Effector memory CD8-positive, alpha-beta T cell (primary cell): Measurements from ENCODE around the gene MEAK7.

Experiments used
- ATAC-seq: fragments of 150-1000 bp; cut with Tn5 transposase; replicated peaks from 2 replicates; pipeline ENCODE4 v1.10.0; 2021; ENCODE audit warnings: mild to moderate bottlenecking, moderate library complexity
- DNase-seq, 3 experiments: peaks; one replicate each; pipeline ENCODE4 v3.0.0; 2021
- H3K27ac Mint-ChIP-seq, 2 donors: one replicate each; pipeline ENCODE4 v1.8.0; 2022; ENCODE audit warnings: mild to moderate bottlenecking in 2 of 2, mixed read lengths in 2 of 2, moderate library complexity in 2 of 2
- H3K27me3 Mint-ChIP-seq, 2 donors: one replicate each; pipeline ENCODE4 v1.8.0; 2022; ENCODE audit warnings: mixed read lengths in 2 of 2
- H3K36me3 Mint-ChIP-seq: one replicate; pipeline ENCODE4 v1.8.0; 2022; ENCODE audit warnings: mild to moderate bottlenecking, moderate library complexity, mixed read lengths; ENCODE audit not compliant: insufficient read depth
- H3K4me1 Mint-ChIP-seq, 2 donors: one replicate each; pipeline ENCODE4 v1.8.0; 2022; ENCODE audit warnings: low read depth in 2 of 2, mixed read lengths in 2 of 2
- H3K4me3 Mint-ChIP-seq, 2 donors: one replicate each; pipeline ENCODE4 v1.8.0; 2022; ENCODE audit warnings: mild to moderate bottlenecking in 2 of 2, mixed read lengths in 2 of 2, moderate library complexity in 2 of 2
- H3K9me3 Mint-ChIP-seq, 2 donors: one replicate each; pipeline ENCODE4 v1.8.0; 2022; ENCODE audit warnings: mixed read lengths in 2 of 2

The MEAK7 gene

DNA sequence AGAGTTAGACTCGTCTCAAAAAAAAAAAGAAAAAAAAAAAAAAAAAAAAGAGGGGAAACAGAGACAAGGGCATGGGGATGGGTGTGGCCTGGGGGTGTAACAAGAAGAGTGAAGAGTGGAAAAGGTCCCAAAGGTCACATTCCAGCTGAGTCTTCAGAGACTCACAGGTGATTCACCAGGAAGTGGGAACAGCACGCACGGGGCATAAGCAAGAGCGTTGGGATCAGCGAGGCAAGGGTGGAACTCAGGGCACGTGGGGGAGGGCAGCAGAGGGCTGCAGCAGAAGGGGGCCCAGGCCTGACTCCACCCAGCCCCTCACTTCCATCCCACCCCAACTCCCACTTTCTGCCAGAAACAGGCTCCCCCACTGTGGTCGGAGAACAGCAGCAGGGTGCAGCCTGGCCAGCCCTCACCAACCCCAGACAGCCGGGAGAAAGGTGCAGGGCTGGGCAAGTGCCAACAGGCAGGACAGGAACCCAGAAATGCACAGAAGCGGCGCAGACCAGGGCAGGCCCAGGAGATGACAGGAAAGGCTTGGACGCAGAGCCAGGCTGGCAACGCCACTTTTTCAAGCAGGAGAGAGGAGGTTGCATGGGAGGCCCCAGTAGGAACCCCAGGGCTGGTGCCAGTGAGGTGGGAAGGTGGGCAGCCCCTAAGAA is 3.3 kb downstream of the MEAK7 start:
- no peaks in the 10 kb centered on the region for H3K9me3 Mint-ChIP-seq
- ATAC-seq (no peak), DNase-seq (no peak)
- no peak overlapping the region for H3K27ac Mint-ChIP-seq
- H3K4me1 Mint-ChIP-seq = peaks cover 19 to 25% of the 10 kb centered on the region in 2 donors
- peaks cover 16% of the 10 kb centered on the region for H3K36me3 Mint-ChIP-seq
- H3K27me3 Mint-ChIP-seq = no peaks in the 10 kb centered on the region
- no peak overlapping the region for H3K4me3 Mint-ChIP-seq

- no peaks in the 10 kb centered on the region for H3K9me3 Mint-ChIP-seq
- H3K27me3 Mint-ChIP-seq = no peaks in the 10 kb centered on the region
These were observed 3.9 kb downstream of the MEAK7 start for GRCh38 chr16:84500531-84500930.

DNA sequence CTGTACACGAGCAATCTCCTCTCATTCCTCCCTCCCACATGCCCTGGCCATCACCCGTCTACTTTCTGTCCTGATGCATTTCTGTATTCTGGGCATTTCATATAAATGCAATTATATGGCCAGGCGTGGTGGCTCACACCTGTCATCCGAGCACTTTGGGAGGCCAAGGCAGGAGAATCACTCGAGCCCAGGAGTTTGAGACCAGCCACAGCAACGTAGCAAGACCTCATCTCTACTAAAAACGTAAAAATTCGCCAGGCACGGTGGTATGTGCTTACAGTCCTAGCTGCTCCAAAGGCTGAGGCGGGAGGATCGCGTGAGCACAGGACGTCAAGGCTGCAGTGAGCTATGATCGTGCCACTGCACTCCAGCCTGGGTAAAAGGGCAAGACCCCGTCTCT is 4.8 kb downstream of the MEAK7 start:
- no peak for ATAC-seq
- no peak overlapping the region for H3K4me3 Mint-ChIP-seq

More at GRCh38 chr16:84500531-84500930, 3.9 kb downstream of the MEAK7 start:
- DNase-seq (no peak), ATAC-seq (no peak)
- H3K36me3 Mint-ChIP-seq = peaks cover 19% of the 10 kb centered on the region
- no peak overlapping the region for H3K4me3 Mint-ChIP-seq
- H3K4me1 Mint-ChIP-seq = peaks cover 14 to 18% of the 10 kb centered on the region in 2 donors
- no peak overlapping the region for H3K27ac Mint-ChIP-seq

DNA sequence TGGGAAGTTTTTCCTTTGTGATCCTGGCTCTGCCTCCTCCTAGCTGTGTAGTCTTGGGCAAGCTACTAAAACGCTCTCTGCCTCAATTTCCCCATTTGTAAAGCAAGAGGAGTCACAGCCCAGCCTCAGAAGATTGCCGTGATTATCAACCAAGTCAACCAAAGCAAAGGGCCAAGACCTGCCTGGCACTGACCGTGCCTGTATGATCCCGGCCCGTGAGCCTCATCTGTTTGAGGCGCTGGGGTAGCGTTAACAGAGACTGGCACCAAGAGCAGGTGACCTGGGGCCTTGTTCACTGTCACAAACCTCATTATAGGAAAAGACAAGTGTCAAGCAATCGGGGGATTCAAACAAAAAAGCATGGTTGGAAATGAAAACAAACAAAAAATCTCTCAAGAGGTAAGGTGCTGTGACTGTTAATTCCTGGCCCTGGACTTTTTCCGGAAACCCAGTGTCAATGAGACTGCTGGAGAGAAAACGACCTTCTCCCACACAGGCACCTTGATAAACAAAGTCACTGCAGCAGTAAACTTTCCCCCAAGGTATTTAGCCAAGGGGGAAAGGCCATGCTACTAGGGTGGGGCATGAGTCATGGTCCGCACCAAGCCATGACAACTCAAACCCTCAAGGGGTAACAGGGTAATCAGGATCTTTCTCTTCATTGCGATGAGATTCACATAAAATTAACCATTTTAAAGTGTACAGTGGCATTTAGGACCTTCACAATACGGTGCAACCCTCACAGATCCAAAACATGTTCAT is 5.4 kb downstream of the MEAK7 start:
- no peak overlapping the region for H3K4me3 Mint-ChIP-seq
- ATAC-seq (no peak), DNase-seq (no peak)
- H3K4me1 Mint-ChIP-seq = peaks cover 3 to 10% of the 10 kb centered on the region in 2 donors
- H3K36me3 Mint-ChIP-seq = peaks cover 24% of the 10 kb centered on the region
- H3K27ac Mint-ChIP-seq = no peak overlapping the region
- H3K27me3 Mint-ChIP-seq = no peaks in the 10 kb centered on the region
- H3K9me3 Mint-ChIP-seq = no peaks in the 10 kb centered on the region

More for the DNA sequence above, 4.8 kb downstream of the MEAK7 start:
- Mint-ChIP-seq H3K4me1 (peaks cover 8 to 12% of the 10 kb centered on the region in 2 donors), H3K27me3 (no peaks in the 10 kb centered on the region), H3K36me3 (peaks cover 21% of the 10 kb centered on the region), H3K27ac (no peak overlapping the region), H3K9me3 (no peaks in the 10 kb centered on the region)
- no peak for DNase-seq

DNA sequence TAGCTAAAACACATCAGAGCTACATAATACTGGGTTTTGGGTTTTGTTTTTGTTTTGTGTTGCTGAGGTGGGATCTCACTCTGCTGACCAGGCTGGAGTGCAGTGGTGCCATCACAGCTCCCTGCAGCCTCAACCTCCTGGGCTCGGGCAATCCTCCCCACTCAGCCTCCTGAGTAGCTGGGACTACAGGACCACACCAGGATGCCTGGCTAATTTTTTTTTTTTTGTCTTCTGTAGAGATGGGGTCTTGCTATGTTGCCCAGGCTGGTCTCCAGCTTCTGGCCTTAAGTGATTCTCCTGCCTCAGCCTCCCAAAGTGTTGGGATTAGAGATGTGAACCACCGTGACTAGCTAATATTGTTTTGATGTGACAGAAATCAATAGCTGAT is 6.2 kb downstream of the MEAK7 start:
- Mint-ChIP-seq H3K4me3 (no peak overlapping the region), H3K36me3 (peaks cover 25% of the 10 kb centered on the region)

DNA sequence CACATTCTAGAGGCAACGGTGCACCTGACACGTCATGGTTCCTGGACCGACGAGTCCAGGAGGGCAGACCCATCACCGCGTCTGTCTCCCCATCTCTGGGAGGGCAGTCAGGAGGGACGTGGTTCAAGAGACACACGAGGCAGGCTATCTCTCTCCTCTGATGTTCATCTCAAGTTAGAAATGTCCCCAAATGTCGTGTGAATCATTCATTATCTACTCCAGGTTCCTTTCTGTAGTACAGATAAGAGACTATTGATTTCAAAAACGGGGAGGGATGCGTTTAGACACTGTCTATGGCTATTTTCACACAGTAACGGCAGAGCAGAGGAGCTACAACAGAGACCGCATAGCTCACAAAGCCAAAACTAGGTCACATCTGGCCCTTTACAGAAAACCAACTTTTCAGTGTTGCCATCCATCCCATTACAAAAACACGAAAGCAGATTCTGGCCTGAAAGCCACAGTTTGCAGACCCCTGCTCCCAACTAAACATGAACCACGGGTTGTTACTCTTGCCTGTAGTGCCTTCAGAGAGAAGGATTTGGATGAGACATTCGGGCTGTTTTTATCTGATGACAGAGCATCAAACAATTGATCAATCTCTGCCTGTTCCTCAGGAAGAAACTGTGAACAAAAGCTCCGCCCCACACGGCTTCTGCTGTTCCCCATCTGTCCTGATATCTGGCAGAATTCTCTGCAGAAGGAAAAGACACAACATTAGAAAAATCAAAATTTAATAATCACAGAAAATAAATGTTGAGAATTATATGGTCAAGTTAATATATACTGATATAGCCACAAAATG is 6.8 kb downstream of the MEAK7 start:
- Mint-ChIP-seq H3K4me3 (no peak overlapping the region), H3K4me1 (peaks cover 0 to 2% of the 10 kb centered on the region in 2 donors), H3K27ac (no peak overlapping the region), H3K9me3 (no peaks in the 10 kb centered on the region), H3K27me3 (no peaks in the 10 kb centered on the region), H3K36me3 (peaks cover 30% of the 10 kb centered on the region)
- DNase-seq (no peak), ATAC-seq (no peak)

More for the DNA sequence above, 6.2 kb downstream of the MEAK7 start:
- no peaks in the 10 kb centered on the region for H3K27me3 Mint-ChIP-seq
- no peak for DNase-seq
- no peak overlapping the region for H3K27ac Mint-ChIP-seq
- peaks cover 0 to 4% of the 10 kb centered on the region in 2 donors for H3K4me1 Mint-ChIP-seq
- no peaks in the 10 kb centered on the region for H3K9me3 Mint-ChIP-seq
- ATAC-seq = no peak

- ATAC-seq (no peak), DNase-seq (no peak)
- no peaks in the 10 kb centered on the region for H3K27me3 Mint-ChIP-seq
- H3K4me1 Mint-ChIP-seq = peaks cover 0 to 2% of the 10 kb centered on the region in 2 donors
- no peak overlapping the region for H3K27ac Mint-ChIP-seq
- H3K9me3 Mint-ChIP-seq = no peaks in the 10 kb centered on the region
- H3K4me3 Mint-ChIP-seq = no peak overlapping the region
- peaks cover 30% of the 10 kb centered on the region for H3K36me3 Mint-ChIP-seq
These were observed 7.5 kb downstream of the MEAK7 start for GRCh38 chr16:84496991-84497390.

GRCh38 chr16:84495506-84495905 is 9.0 kb downstream of the MEAK7 start:
- peaks cover 43% of the 10 kb centered on the region for H3K36me3 Mint-ChIP-seq
- ATAC-seq (no peak), DNase-seq (no peak)
- no peaks in the 10 kb centered on the region for H3K9me3 Mint-ChIP-seq
- no peak overlapping the region for H3K4me3 Mint-ChIP-seq
- H3K27ac Mint-ChIP-seq = no peak overlapping the region
- H3K4me1 Mint-ChIP-seq = peaks cover 0 to 2% of the 10 kb centered on the region in 2 donors
- H3K27me3 Mint-ChIP-seq = no peaks in the 10 kb centered on the region

DNA sequence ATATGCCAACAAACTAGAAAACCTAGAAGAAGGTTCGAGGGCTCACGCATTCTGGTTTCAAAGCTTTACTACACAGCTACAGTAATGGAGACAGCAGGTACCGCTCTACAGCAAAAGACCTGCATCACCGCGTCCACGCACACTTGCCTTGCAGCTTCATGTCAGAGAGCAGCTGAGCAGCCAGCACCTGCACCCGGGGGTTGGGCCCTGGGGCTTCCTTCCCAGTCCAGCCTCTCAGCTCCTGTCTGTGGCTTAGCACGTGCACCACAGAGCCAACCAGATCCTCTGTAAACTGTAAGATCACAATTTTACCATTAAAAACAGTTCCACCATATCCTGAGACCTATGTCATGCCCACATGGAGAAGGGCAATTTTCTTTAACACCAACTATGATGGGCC is 15.3 kb downstream of the MEAK7 start:
- H3K9me3 Mint-ChIP-seq = no peaks in the 10 kb centered on the region
- no peaks in the 10 kb centered on the region for H3K27me3 Mint-ChIP-seq
- DNase-seq (no peak), ATAC-seq (no peak)
- H3K4me3 Mint-ChIP-seq = no peak overlapping the region
- peaks cover 49% of the 10 kb centered on the region for H3K36me3 Mint-ChIP-seq
- H3K4me1 Mint-ChIP-seq = peaks cover 0 to 2% of the 10 kb centered on the region in 2 donors
- no peak overlapping the region for H3K27ac Mint-ChIP-seq

- DNase-seq = no peak
- Mint-ChIP-seq H3K9me3 (no peaks in the 10 kb centered on the region), H3K27me3 (no peaks in the 10 kb centered on the region), H3K27ac (no peak overlapping the region), H3K4me3 (no peak overlapping the region), H3K36me3 (peaks cover 39% of the 10 kb centered on the region), H3K4me1 (peaks cover 0 to 2% of the 10 kb centered on the region in 2 donors)
- no peak for ATAC-seq
These were observed 17.1 kb downstream of the MEAK7 start for GRCh38 chr16:84487358-84487757.

DNA sequence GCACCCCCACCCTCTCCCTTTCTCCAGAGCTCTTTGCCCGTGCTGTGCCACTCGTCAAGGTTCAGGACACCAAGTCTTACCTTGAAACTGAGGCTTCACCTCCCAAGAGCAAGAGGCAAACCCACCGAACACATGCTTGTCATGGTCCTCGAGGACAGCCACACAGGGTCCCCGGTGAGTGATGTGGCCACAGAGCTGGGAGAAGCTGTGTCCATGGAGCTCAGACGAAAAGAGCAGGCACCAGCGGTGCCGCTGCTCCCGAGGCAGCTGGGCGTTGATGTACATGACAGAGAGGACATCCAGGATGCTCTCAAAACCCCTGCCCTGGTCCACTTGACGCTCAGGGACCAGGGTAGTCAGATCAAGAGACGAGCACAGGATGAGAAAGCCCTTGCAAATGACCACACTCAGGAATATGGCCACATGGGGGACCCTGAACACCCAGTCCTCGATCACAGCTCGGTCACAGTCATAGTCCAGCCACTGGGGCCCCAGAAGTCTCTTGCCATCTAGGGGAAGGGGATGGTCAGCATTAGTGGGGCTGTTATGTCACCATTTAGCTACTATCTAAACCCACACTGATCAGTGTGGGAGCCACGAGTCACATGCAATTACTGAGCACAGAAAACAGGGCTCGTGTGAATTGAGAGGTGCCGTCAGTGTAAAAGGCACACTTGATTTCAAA is 17.8 kb downstream of the MEAK7 start:
- no peak for DNase-seq
- no peak overlapping the region for H3K4me3 Mint-ChIP-seq
- H3K27ac Mint-ChIP-seq = no peak overlapping the region
- ATAC-seq = no peak
- peaks cover 0 to 2% of the 10 kb centered on the region in 2 donors for H3K4me1 Mint-ChIP-seq
- H3K36me3 Mint-ChIP-seq = peaks cover 36% of the 10 kb centered on the region
- H3K27me3 Mint-ChIP-seq = no peaks in the 10 kb centered on the region
- no peaks in the 10 kb centered on the region for H3K9me3 Mint-ChIP-seq

- Mint-ChIP-seq H3K27me3 (no peaks in the 10 kb centered on the region), H3K36me3 (peaks cover 31% of the 10 kb centered on the region)
- no peak for ATAC-seq
These were observed 18.3 kb downstream of the MEAK7 start for GRCh38 chr16:84486126-84486525.

More at GRCh38 chr16:84486126-84486525, 18.3 kb downstream of the MEAK7 start:
- no peak for DNase-seq
- Mint-ChIP-seq H3K27ac (no peak overlapping the region), H3K4me3 (no peak overlapping the region), H3K4me1 (peaks cover 0 to 2% of the 10 kb centered on the region in 2 donors), H3K9me3 (no peaks in the 10 kb centered on the region)
